ENCODE measurements around the gene WDFY4.

The WDFY4 gene

DNA sequence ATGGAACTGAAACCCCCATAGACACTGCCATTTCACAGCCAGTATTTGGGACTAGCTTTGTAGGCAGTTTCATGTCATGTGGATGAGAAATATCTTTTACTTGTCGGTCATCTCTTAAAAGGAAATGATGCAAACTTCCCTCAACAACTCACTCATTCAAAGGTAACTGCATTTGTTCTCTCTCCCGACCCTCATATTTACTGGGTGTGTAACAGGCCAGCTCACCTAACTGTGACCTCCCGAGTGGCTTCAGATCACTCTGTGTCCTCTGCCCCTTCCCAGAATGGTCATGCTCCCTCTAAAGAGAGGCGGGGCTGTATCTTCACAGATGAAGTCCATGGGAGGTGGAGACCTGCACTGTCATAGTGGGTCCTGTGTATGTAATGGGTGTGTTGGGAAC, 240.3 kb downstream of the WDFY4 start:
- DNase-seq: no peak

DNA sequence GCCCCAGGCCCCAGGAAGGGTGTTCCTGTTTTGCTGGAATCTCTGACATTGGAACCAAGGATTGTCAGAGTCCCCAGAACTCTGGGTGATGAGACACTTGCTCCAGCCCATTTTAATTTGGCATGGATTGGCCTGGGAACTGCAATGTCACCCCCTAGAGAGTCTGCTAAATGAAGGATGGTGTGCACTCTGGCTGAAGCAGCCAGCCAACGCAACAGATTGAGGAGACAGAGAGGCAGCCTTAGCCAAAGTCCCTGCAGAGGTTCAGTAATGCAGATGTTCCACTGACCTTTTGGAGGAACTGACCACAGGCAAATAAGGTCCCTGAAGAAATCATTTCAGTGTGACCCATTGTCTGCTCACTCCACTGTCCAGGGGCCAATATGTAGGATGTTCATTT, 241.6 kb downstream of the WDFY4 start:
- DNase-seq: no peak

DNA sequence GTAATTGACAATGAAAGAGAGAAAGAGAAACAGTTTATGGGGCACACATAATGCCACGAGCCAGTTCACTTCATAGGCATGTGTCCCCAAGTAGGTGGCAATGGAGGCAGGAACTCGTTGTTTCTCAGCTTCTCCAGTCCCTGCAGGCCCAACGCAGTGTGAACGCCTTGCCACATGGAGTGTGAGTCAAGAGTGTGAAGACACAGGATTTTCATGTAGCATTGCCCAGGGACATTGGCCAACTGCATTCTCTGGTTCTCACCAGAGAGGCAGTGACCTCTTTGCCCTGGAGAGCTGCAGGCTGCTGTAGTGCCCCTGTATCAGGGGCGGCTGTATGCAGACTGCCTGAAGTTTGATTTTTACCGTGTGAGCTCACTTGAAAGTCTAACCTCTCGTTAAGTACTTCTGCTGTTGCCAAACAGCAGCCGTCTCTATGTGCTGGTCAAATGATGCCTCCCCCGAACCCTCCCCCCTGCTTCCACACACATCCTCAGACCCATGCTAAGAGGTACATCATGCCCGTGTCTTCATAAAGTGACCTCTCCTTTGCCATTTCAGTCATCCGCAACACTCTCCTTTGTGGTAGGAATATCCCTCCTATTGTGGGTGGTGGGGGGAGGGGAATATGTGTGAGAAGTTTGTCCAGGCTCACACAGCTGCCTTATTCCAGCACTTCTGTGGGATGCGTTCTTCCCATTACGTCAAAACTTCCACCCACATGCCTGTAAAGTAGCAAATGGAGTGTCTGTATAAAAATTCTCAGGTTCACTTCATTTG, 242.3 kb downstream of the WDFY4 start:
- no peak for DNase-seq

DNA sequence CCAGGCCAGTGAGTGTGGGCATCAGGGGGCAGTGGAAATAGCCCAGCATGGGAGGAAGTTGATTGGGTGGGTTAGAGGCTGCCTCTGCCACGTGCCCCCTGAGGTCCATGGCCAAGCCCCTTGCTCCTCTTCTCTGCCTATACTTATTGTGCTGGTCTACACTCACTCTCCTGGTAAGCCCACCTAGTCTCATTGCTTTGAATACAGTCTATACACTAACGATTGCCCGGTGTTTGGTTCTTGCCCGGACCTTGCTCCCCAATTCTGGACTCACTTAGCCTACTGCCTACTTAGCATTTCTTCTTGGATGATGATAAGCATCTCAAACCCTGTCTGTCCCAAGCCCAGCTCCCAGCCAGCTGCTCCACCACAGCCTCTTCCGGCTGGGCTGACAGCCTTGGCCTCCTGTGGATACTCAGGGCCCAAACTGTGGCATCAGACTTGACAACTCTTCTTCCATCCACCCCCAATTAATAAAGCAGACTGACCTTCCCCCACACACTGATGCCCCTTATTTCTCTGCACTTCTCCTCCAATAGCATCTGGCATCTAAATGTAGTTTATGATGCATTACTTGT, 244.8 kb downstream of the WDFY4 start:
- no peak for DNase-seq

DNA sequence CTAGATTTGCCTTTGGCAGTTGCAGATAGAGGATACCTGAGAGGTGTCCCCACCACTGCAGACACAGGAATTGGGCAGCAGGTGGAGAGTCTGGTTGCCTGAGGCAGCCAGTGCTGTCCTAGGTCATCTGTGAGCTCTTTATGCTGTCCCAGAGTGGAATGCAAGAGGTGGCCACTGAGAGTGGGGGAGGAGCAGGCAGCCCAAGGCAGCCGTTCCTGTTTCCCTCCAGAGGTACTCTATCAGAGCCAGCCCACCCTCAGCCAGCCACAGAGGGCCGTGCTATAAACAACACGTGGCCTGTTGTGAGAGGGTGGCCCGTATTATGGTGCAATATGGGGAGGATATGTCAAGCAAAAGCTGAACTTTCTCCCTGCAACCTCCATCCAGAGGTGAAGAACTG, 246.5 kb downstream of the WDFY4 start:
- no peak for DNase-seq

DNA sequence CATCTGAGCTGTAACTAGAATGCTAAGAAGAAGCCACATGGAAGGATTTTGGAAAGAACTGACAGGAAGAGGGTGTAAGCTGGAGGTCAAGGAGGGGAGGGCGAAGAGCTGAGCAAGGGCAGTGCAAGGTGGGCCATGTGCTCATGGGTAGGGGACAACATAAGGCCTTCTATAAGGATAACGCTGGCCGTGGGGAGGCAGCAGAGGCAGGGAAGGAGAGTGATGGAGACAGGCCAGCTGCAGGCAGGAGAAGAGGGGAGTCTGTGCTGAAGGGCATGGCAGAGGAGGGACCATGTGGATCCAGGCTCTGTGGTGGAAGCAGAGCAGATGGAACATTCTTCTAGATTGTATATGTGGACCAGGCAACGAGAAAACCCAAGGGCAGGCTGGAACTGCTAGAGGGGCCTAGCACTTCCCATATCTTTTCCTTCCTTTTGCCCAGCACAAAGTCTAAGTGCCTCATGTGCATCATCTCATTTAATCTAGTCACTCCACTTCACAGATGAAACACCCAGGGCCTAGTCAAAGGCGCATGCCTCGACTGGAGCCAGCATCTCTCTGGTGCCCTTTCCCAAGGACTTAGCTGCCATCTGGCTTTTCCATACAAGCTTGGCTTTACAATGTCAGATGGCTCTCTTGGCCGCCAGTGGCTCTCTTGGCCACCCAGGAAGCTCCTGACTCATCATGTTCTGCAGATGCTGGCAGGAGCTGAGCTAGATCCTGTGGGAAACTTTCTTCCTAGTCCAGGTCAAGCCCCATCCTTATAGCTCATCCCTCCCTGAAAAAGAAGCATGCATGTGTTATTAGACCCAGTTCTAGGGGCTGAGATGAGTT, 248.4 kb downstream of the WDFY4 start:
- no peak for DNase-seq

DNA sequence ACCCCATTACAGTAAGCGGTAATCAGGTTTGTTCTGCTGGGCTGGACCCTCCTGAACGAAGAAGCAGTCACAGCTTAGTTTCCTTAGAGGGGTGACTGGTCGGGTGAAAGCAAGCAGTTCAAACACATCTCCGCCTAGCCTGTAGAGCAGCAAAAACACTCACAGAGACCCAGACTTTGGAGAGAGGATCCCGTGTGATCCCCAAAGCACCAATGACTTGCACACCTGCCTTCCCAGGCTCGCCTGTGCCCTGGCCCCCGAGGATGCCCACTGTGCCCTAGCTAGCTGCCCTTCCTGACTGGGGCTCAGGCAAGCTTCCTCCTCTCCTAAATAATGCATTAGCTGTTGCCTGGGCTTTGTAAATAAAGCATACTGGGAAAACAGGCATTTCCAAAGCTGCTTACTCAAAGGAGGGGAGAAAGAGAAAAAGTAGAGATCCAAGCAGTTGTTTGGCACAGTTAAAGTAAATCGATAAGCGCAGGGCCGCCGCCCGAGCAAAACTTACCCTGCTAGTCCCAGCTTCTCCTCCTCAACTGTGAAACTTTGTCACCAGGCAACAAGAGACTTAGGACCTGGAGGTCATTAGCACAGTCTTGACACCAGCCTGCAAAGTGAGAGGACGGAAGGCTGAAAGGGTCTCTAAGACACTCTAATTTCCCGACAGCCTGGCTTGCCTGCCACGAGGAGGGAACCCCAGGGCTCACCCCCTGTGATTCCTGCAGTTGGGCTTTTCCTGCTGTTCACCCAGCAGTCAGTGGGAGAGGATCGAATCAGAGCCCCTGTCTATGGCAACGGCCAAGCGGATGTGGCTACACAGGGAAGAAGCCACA, 250.2 kb downstream of the WDFY4 start:
- no peak for DNase-seq

DNA sequence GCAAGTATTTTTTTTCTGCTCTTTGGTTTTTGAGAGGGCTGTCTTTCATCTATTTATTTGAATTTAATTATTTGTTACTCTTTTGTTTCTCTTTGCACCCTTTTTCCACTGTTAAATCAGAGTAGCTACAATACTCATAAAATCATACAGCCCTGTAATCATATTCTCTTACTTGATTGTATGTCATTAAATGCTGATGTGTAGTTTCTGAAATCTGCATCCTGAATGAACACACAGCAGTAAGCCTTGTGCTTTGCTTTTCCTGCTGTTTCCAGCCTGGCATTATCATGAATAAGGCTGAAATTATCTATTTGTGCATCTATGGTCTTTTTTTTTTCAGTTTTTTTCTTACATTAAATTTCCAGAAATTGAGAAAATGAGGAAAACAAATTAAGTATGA, 250.9 kb downstream of the WDFY4 start:
- DNase-seq: no peak

DNA sequence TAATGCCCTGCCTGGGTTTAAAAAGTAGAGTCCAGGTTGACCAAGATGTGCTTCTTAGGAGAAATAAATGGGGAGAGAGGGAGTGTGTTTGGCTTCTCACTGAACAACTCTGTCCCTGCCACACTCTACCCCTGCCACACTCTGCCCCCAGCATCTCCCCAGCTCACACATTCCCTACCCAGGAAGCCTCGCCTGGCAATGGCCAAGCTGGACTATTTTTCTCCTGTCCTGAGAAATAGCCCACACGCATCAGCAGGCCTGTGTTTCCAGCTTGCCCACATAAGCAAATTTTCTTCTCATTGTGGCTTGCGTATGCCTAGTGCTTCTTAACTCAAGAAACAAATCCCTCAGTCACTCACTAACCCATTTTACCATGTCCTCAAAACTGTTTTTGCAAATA, 253.1 kb downstream of the WDFY4 start:
- no peak for DNase-seq

DNA sequence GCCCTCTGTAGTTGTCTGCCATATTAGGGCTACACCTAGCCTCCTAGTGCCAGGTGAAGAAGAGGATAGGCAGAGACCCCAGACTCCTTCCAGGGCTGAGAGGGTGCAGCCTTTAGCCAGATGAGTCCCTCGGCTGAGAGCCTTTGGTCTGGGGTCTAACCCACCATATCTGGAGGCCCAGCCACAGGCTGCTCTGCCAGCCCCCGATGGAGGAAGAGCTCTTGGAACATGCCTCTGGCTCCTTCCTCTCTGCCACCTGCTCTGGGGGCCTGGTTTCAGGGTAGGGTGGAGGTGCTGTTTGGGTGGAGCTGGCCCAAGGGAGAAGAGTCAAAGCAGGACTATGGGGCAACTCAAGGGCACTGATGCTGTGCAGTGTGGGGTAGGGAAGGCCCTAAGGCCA, 253.6 kb downstream of the WDFY4 start:
- DNase-seq: no peak

DNA sequence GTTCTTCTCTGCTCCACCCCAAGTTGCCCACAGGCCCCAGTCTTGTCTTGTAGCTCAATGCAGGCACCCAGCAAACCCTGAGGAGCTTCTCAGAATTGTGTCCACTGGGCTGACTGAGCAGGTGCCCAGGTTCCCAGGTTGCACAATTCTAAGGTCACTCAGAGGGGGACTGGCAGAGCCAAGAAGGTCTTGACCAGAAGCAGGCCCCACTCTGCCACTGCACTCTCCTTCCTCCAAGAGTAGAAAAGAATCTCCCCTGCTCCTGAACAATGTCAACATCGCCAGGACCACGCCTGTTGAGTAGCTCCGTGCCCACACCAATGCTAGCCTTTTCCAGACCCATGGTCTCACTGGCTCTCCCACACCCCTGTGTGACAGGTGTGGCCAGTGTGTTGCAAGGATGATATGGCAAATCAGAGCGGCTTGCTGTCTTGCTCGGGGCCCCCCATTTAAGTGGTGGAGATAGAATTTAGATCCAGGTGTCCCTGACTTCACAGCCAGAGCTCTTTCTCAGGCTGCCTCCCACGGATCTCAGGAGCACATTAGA, 254.4 kb downstream of the WDFY4 start:
- DNase-seq: no peak

DNA sequence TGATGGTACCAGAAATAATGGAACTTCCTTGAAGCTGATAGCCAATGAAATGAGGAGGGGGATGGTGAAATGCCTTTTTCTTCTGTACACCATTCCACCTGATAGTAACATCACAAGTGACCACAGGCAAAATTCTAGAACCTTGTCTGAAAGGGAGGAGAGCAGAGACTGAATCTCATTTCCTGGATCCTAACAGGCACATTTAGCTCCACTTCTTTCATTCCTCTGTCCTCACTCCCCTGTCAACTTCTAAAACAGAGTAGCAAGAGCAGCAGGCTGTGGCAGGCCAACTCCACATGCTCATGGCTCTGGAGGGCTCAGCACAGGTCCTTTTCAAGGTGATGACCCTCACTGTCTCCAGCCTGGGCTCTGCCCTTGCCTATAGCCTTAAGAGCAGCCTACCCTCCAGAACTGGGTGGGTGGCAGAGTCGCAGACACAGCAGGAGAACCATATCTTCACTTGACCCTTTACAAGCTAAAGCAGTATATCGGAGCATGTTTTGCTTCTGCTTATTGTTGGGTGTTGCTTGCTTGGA, 255.2 kb downstream of the WDFY4 start, which contains the start of gene LRRC18:
Gene LRRC18 (minus strand): TSS at position 51 of the 536 bp plus-strand sequence. CDS start 25,685 bp downstream, outside the sequence.
- DNase-seq: no peak

DNA sequence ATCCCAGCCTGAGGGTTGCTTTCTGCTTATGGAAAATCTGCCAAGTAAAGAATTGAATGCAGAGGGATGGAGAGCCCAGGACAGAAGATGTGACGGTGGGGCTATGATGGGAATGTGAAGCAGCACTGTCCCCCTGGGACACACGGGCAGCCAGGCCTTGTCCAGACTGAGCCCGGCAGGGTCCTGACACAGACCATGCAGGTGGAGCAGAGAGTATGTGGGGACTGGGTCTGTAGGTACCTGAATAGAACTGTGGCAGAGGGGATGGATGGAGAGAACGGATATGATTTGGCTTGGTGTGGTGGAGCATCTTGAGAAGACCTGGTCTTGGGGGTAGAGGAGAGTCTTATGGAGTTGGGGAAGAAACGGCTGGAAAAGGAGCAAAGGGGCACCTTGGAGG, 255.7 kb downstream of the WDFY4 start:
- no peak for DNase-seq

DNA sequence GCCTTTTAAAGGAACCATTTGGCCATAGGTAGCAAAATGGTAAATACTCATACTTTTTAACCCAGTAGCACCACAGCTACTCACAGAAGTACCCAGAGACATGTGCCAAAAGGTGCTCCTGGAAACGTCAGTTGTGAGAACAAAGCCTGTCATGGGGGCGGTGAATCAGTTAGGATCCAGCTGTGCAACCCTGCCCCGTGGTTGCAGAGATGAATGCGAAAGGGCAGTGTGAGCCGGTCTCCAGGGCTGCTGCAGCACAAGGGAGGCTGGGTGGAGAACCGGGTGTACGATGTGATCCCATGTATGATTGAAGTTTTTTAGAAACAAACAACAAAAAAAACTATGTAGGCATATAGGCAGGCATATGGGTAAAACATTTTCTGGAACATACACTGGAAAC, 256.3 kb downstream of the WDFY4 start:
- no peak for DNase-seq

DNA sequence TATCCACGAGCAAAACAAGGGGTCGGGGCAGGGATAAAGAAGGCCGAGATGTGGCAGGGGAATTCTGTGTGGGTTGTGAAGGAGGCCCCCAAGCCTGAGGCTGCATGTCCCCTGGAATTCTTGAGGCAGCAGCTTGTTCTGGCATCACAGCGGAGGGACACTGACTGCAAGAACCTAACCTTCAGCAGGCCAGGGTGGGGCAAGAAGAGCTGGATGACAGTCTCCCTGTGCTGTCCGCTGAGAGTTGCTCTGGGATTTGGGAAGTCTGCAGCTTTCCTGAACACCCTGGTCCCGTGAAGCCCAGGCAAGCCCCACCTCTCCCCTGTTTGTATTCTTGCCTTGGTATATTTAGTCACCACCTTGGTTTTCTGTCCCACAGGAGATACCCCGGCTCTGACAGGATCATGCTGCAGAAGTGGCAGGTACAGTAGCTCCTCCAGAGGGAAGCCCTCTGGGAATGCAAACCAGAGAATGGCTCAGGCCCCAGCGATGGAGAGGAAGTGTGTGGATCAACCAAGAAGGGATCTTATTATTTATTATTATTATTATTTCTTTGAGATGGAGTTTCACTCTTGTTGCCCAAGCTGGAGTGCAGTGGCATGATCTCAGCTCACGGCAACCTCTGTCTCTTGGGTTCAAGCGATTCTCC, 256.9 kb downstream of the WDFY4 start:
- no peak for DNase-seq

DNA sequence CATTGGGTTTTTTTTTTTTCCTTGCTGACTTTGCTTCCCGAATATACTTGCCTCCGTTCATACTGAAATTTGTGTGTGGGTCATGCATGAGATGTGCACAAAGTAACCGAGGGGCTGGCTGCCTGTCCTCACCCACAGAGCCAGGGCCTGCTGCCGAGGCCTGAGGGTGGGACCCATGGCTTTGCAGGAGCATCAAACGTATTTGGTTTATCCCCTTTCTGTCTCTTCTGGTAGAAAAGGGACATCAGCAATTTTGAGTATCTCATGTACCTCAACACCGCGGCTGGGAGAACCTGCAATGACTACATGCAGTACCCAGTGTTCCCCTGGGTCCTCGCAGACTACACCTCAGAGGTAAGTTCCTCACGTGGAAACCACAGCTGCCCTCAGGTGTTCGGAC, 258.4 kb downstream of the WDFY4 start:
- no peak for DNase-seq

DNA sequence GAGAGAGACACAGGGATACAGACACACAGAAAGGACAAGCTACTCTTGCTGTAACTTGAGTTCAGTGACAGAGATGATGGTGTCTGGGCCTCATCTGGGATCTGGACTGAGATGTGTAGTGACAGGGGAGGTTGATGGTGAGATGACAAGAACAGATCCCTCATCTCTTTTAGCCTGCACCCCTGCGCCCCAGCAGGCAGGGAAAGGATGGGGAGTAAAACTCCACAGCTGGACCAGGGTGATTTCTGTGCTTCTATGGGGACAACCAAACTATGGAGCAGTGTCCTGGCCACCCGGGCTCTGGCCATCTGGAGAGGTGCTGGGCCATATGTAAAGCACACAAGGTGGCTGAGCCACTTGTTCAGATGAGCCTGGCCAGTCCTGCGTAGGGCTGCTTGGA, 259.5 kb downstream of the WDFY4 start:
- DNase-seq: no peak

DNA sequence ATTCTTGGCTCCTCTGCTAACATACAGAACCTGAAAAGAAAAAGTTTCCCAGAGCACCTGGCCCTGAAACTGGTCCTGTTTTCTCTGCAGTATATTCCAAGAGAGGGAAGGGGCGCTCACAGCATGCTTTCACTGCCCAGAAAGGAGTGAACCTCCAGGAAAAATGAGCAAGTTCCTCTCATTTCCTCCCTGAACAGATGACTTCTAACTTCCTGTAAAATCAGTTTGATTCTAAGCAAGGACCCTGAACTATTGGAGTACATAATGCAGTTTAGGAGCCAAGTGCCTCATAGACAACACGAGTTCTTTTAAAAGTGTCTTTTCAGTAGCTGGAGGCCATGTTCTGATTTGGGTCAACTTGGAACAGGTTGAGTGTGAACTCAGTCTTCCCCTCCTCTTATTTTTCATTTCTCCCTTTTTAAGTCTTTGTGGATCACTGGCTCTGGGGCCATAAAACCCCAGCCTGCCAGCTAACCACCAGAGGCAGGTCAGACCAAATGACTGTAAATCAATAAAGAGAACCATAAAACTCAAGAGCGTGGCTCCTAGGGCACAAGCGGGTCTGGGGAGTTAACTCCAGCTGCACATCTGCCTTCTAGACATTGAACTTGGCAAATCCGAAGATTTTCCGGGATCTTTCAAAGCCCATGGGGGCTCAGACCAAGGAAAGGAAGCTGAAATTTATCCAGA, 260.9 kb downstream of the WDFY4 start:
- no peak for DNase-seq

DNA sequence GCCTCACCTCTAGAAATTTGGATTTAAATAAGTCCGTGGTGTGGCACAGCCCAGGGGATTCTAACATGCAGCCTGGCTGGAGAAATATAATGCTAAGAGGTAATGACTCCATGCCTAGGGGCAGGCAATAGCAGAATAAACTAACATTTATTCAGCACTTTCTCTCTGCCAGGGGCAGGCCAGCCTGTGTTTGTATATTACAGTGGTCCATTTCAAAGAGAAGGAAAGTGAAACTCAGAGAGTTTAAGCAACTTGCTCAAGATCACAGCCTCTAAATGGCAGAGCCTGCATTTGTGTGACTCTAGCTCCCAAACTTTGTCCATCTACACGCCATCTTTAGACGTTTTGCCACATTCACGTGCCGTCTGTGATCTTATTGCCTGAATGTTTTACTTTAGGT, 261.7 kb downstream of the WDFY4 start:
- DNase-seq: no peak

DNA sequence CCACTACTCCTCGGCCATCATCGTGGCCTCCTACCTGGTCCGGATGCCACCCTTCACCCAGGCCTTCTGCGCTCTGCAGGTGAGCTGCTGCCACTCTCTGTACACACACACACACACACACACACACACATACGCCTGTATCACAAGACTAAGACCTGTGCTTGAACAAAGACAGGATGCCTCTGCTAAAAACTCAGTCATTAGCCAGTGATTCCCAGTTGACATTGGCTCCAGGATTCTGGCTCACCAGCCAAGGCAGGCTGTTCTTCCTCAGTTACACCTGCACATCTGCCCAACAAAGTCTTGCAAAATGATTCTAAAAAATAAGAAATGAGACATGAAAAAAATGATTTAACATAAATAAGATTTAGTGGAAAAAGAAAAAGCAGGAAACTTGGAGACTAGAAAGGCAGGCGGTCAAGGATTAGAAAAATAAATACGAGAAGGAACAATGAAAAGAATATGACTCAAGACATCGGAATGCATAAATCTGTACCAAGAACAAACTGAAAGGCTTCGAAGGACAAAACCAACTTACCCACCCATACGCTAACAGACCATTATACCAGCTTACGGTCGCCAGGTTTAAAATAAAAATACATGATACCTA, 262.3 kb downstream of the WDFY4 start:
- no peak for DNase-seq
